Lung (tissue), 12 donors: ENCODE data around the gene ZSCAN22. TPM values are rescaled to one million over a fixed set of nuclear protein-coding genes. Genes with fewer than 3 reads are reported as not detected.

Experiments used
- ATAC-seq: fragments of 200-7000 bp; cut with Tn5 transposase; one replicate; pipeline ENCODE4 v1.9.1; 2020; ENCODE audit warnings: moderate number of reproducible peaks; ENCODE audit not compliant: insufficient read depth, low FRiP score
- DNase-seq, 3 donors: peaks; one replicate each; pipeline ENCODE4 v3.0.0-alpha.2; 2013 to 2017
- H3K27ac ChIP-seq, 2 donors: one replicate each; pipeline ENCODE4 v1.5.1; 2013; ENCODE audit warnings: mild to moderate bottlenecking in 2 of 2, moderate library complexity in 2 of 2, control low read depth in 1 of 2, inconsistent platforms in 1 of 2, low read depth in 1 of 2, low read length in 1 of 2
- H3K27me3 ChIP-seq, 3 donors: one replicate each; pipeline ENCODE4 v1.5.1; 2013; ENCODE audit warnings: low read length in 2 of 3; ENCODE audit not compliant: control insufficient read depth in 3 of 3, insufficient read depth in 3 of 3
- H3K36me3 ChIP-seq, 4 donors: one replicate each; pipeline ENCODE4 v1.5.1; 2013; ENCODE audit warnings: low read length in 4 of 4, mild to moderate bottlenecking in 1 of 4, moderate library complexity in 1 of 4; ENCODE audit not compliant: control insufficient read depth in 4 of 4, insufficient read depth in 4 of 4
- H3K4me1 ChIP-seq, 5 donors: one replicate each; pipeline ENCODE4 v1.5.1; 2013; ENCODE audit warnings: low read length in 5 of 5, mild to moderate bottlenecking in 2 of 5, moderate library complexity in 1 of 5; ENCODE audit not compliant: control insufficient read depth in 5 of 5, insufficient read depth in 5 of 5
- H3K4me3 ChIP-seq: one replicate; pipeline ENCODE4 v1.5.1; 2013; ENCODE audit warnings: mild to moderate bottlenecking, control low read depth, moderate library complexity
- H3K9ac ChIP-seq, 2 donors: one replicate each; pipeline ENCODE4 v1.5.1; 2013; ENCODE audit warnings: low read length in 2 of 2, control low read depth in 1 of 2; ENCODE audit not compliant: insufficient read depth in 1 of 2
- H3K9me3 ChIP-seq, 4 donors: one replicate each; pipeline ENCODE4 v1.5.1; 2013; ENCODE audit warnings: low read length in 3 of 4, mild to moderate bottlenecking in 1 of 4, moderate library complexity in 1 of 4; ENCODE audit not compliant: control insufficient read depth in 4 of 4, insufficient read depth in 3 of 4
- CTCF ChIP-seq: IDR thresholded peaks from 2 replicates; pipeline ENCODE4 v1.5.1; 2012; ENCODE audit warnings: mild to moderate bottlenecking; ENCODE audit errors: control extremely low read depth, extremely low read depth
- WGBS, 2 donors: extraction: QIAGEN DNeasy Blood & Tissue Kit; methylation state at CpG; one replicate each; pipeline ENCODE4 v1.1.7; 2013; 5-methylcytosine and 5-hydroxymethylcytosine counted together
- polyA plus RNA-seq, 2 donors: library from polyadenylated mRNA; stranded (reverse); fragments of 200-250 nt; gene quantifications; one replicate each; pipeline ENCODE4 v1.2.1, GENCODE V29; 2013
- total RNA-seq, 2 donors: library from RNA; depleted of rRNA in 1 of 2; stranded (reverse); fragments of >200 nt in 1 of 2; gene quantifications; one replicate each; pipeline ENCODE4 v1.2.1, GENCODE V29; 2014 to 2021
- donor health status: control.
- donor health status: control.
- donor health status: Bipolar disorder and iron deficiency.
- donor health status: healthy.
- donor health status: DM: yes; HTN: yes; CAD: no.

The ZSCAN22 gene
- total and polyA plus RNA-seq, 4 donors: 0.93 to 3.7 (median 2.4) TPM

- DNase-seq: peak in 2 of 3 donors; percentile 32 to 43
- Histone ChIP-seq H3K4me1 (peaks cover 0 to 10% (median 2%) of the 10 kb centered on the region in 5 donors), H3K27ac (no peak overlapping the region), H3K9ac (no peak overlapping the region), H3K4me3 (no peak overlapping the region), H3K9me3 (peaks cover 0 to 4% (median 0%) of the 10 kb centered on the region in 4 donors), H3K27me3 (peaks cover 0 to 47% (median 47%) of the 10 kb centered on the region in 3 donors), H3K36me3 (peaks cover 0 to 6% (median 0%) of the 10 kb centered on the region in 4 donors)
- 35 to 53% methylated on average over 78 to 84 of the region's 84 CpGs for WGBS, 2 donors
- ATAC-seq: no peak
- no peak for TF ChIP-seq CTCF
Measured at GRCh38 chr19:58350001-58350861, 23.4 kb downstream of the ZSCAN22 start.

- Histone ChIP-seq H3K27ac (no peak overlapping the region), H3K9ac (no peak overlapping the region), H3K4me1 (peaks cover 0 to 17% (median 2%) of the 10 kb centered on the region in 5 donors), H3K27me3 (peaks cover 0 to 50% (median 46%) of the 10 kb centered on the region in 3 donors), H3K4me3 (no peak overlapping the region), H3K36me3 (peaks cover 0 to 5% (median 0%) of the 10 kb centered on the region in 4 donors), H3K9me3 (peaks cover 0 to 2% (median 0%) of the 10 kb centered on the region in 4 donors)
- DNase-seq (peak in 1 of 3 donors; percentile 10), ATAC-seq (no peak)
- TF ChIP-seq CTCF: no peak
- 80 to 81% methylated on average over 34 of the region's 34 CpGs for WGBS, 2 donors
Measured at GRCh38 chr19:58350871-58351557, 24.2 kb downstream of the ZSCAN22 start.

- Histone ChIP-seq H3K27ac (no peak overlapping the region), H3K4me1 (peaks cover 0 to 22% (median 2%) of the 10 kb centered on the region in 5 donors), H3K36me3 (peaks cover 0 to 5% (median 0%) of the 10 kb centered on the region in 4 donors), H3K9ac (no peak overlapping the region), H3K4me3 (no peak overlapping the region), H3K9me3 (peaks cover 0 to 6% (median 0%) of the 10 kb centered on the region in 4 donors), H3K27me3 (peaks cover 0 to 51% (median 43%) of the 10 kb centered on the region in 3 donors)
- no peak for TF ChIP-seq CTCF
- WGBS, 2 donors: 92 to 95% methylated on average over 7 to 9 of the region's 9 CpGs
- DNase-seq (peak in 1 of 3 donors; percentile 6), ATAC-seq (no peak)
Measured at GRCh38 chr19:58351558-58351878, 24.7 kb downstream of the ZSCAN22 start.
